ENCODE measurements around the gene UBE2E2.

Gene UBE2E2

GRCh38 chr3:23591374-23591773 is 388.2 kb downstream of the UBE2E2 start:
- TF ChIP-seq, protein P1, sequence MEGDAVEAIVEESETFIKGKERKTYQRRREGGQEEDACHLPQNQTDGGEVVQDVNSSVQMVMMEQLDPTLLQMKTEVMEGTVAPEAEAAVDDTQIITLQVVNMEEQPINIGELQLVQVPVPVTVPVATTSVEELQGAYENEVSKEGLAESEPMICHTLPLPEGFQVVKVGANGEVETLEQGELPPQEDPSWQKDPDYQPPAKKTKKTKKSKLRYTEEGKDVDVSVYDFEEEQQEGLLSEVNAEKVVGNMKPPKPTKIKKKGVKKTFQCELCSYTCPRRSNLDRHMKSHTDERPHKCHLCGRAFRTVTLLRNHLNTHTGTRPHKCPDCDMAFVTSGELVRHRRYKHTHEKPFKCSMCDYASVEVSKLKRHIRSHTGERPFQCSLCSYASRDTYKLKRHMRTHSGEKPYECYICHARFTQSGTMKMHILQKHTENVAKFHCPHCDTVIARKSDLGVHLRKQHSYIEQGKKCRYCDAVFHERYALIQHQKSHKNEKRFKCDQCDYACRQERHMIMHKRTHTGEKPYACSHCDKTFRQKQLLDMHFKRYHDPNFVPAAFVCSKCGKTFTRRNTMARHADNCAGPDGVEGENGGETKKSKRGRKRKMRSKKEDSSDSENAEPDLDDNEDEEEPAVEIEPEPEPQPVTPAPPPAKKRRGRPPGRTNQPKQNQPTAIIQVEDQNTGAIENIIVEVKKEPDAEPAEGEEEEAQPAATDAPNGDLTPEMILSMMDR (IDR thresholded peaks at IDR 0.05; ENCODE audit: insufficient read depth, low read depth, low read length, missing control alignments), result no peak
- DNase-seq (ENCODE audit: low read depth), result no peak
- no peak overlapping the region for H3K4me3 ChIP-seq (ENCODE audit: low read depth, low read length)

DNA sequence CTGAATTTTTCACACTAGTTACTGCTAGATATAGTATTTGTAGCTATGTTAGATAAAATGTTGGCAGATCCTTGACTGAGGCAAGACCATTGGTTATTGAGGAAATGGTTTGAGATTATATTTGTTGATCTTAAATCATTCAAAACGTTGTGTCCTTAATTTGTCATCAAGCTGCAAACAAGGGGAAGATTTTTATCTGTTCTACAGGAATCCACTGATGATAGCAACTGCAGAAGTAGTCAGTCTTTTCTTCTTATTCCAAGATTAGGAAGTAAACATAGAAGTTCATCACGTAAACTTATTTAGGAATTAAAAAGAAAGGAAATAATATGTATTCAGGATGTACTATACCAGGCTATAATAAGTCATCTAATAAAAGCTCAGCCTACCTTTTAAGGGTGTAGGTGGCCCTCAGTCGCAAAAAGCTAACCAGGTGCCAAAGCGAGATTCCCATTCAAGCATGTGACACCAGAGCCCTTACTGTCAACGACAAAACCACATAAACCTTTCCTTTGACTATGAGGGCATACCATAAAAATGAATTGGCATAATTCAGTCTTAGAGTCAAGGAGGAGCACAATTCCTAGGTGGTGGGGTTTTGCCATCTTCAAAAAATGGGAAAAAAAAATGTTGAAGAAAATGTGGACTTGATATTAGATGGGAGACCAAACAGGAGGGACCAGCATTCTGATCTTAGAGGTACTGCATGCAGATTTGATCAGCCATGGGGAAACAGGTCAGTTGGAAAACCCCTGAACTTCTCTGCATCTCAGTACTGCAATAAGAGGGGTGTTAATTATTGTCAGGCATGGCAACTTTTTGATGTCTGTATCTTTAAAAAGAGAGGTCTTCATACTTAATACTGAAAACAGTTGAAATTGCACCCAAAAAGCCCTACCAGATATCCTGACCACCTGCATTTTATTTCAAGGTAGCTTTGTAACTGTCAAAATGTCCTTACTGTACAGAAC is 390.1 kb downstream of the UBE2E2 start:
- TF ChIP-seq, protein P1 (IDR thresholded peaks at IDR 0.05; ENCODE audit: insufficient read depth, low read depth, low read length, missing control alignments), result no peak
- peak; percentile 34 for DNase-seq (ENCODE audit: low read depth)
- H3K4me3 ChIP-seq (ENCODE audit: low read depth, low read length), result no peak overlapping the region

DNA sequence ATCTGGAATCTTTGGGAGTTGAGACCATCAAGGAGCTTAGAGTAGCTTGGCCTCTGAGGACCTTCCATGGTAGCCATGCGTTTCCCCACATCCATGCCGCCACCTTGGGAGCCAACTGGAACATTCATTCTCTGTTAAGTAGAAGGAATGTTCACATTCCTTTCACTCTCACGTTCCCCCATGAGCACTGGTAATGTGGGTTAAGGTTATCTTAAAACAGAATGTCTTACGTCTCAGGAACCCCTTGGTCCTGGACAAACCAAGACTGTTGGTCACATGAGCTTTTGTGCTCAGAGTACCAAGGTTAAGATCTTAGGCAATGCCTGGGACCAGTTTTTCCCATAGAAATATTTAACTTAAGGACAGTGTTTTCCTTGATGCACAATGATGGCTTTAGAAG is 390.9 kb downstream of the UBE2E2 start:
- DNase-seq (ENCODE audit: low read depth), result no peak
- TF ChIP-seq, protein P1 (IDR thresholded peaks at IDR 0.05; ENCODE audit: insufficient read depth, low read depth, low read length, missing control alignments), result no peak
- no peak overlapping the region for H3K4me3 ChIP-seq (ENCODE audit: low read depth, low read length)

DNA sequence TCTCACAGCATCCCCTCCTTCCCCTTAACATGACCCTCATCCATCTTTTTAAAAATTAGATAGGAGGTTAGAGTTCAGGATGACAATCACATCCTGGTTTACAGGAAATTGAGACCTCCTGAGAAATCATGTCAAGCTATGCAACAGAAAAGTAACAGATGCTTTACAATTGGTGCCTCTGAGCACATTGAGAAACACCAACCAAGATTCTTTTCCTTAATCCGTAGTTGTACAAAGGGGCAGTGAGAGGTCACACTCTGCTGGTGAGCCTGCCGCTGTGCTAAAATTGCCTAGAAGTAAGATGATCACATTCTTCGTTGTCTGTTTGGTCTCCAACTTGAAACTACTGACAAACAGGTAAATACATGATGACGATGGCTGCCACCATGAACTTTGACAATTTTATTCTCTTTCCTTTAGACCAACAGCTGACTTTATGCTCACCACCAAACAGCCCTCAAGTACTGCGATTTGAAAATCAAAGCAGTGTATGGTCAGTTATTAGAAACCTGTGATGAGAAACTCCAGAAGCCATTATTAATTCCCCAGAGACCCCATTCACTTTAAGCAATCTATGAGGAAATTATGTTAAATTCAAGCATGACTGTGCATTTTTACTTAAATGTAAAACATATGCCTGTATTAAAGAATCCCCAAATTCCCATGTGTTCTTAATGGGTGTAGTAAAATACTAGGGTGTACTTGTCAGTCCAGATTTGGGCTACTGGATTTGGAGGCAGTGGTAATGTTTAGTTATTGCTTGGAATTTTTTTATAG is 392.0 kb downstream of the UBE2E2 start:
- no peak for DNase-seq (ENCODE audit: low read depth)
- H3K4me3 ChIP-seq (ENCODE audit: low read depth, low read length), result no peak overlapping the region
- TF ChIP-seq, protein P1 (IDR thresholded peaks at IDR 0.05; ENCODE audit: insufficient read depth, low read depth, low read length, missing control alignments), result no peak

DNA sequence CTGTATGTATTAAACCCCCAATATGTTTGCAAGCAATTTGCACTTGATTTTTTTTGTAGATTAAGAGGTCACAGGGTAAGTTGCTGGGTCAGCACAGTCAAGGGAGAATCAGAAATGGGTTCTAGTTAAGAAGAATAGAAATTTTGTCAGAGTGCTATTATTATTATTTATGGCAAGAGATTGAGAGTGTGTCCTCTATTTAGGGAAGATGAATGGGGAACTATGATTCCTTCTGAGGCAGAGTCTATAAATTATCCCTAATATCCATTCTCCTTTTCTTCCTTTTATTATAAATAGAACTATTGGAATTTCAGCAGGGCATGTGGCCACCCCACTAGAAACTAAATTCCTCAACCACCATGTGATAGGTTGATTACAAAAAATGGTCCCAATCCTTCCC is 392.7 kb downstream of the UBE2E2 start:
- no peak for DNase-seq (ENCODE audit: low read depth)
- TF ChIP-seq, protein P1 (IDR thresholded peaks at IDR 0.05; ENCODE audit: insufficient read depth, low read depth, low read length, missing control alignments), result no peak
- no peak overlapping the region for H3K4me3 ChIP-seq (ENCODE audit: low read depth, low read length)

- no peak overlapping the region for H3K4me3 ChIP-seq (ENCODE audit: low read depth, low read length)
- TF ChIP-seq, protein P1 (IDR thresholded peaks at IDR 0.05; ENCODE audit: insufficient read depth, low read depth, low read length, missing control alignments), result no peak
- DNase-seq (ENCODE audit: low read depth), result no peak
Measured at GRCh38 chr3:23600167-23600871, 397.2 kb downstream of the UBE2E2 start.
